ENCODE results near the gene BCAS3. TPM values are rescaled to one million over a fixed set of nuclear protein-coding genes. Genes with fewer than 3 reads are reported as not detected.

Gene BCAS3
- total and polyA plus RNA-seq, 4 donors, result 5.8 to 24.6 (median 10.1) TPM

DNA sequence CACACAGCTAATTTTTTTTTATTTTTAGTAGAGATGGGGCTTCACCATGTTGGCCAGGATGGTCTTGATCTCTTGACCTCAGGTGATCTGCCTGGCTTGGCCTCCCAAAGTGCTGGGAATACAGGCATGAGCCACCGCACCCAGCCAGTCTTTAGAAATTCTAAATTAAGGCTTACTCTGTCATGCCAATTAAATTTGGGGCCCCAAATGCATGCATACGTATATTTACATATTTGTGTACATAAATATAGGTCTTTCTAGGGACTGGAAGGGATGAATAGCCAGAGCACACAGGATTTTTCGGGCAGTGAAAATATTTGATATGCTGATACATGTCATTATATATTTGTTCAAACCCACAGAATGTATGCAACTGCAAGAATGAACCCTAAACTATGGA, 105.1 kb downstream of the BCAS3 start:
- DNase-seq (ENCODE audit: low spot score), result no peak
- WGBS, result 92% methylated on average over 3 of the region's 3 CpGs
- Histone ChIP-seq H3K27me3 (ENCODE audit: control insufficient read depth in 4 of 4, insufficient read depth in 4 of 4, low read length in 3 of 4) (no peaks in the 10 kb centered on the region), H3K27ac (ENCODE audit: low read depth in 1 of 2, low read length in 2 of 2) (no peak overlapping the region), H3K9me3 (ENCODE audit: control insufficient read depth in 4 of 4, low read length in 3 of 4) (no peaks in the 10 kb centered on the region), H3K9ac (ENCODE audit: low read depth in 1 of 2, low read length in 2 of 2) (no peak overlapping the region), H3K4me3 (ENCODE audit: low read depth in 1 of 3, low read length in 3 of 3) (no peak overlapping the region), H3K36me3 (ENCODE audit: control insufficient read depth in 4 of 4, insufficient read depth in 3 of 4, low read depth in 1 of 4, low read length in 3 of 4) (no peaks in the 10 kb centered on the region), H3K4me1 (ENCODE audit: control insufficient read depth in 4 of 4, insufficient read depth in 4 of 4, low read length in 3 of 4) (no peaks in the 10 kb centered on the region)
- TF ChIP-seq EGR1 (IDR thresholded peaks at IDR 0.05; ENCODE audit: low read depth in 2 of 2) (no peak), JUND (IDR thresholded peaks at IDR 0.05) (no peak), MAX (IDR thresholded peaks at IDR 0.05) (no peak), ATF3 (IDR thresholded peaks at IDR 0.05) (no peak), NR2F2 (IDR thresholded peaks at IDR 0.05) (no peak), HNF4G (IDR thresholded peaks at IDR 0.05) (no peak), RXRA (IDR thresholded peaks at IDR 0.05) (no peak), RAD21 (IDR thresholded peaks at IDR 0.05) (no peak), CTCF (IDR thresholded peaks at IDR 0.05; ENCODE audit: low read depth, low read length, missing input control) (no peak), GABPA (IDR thresholded peaks at IDR 0.05 in 1 of 2, conservative IDR thresholded peaks at IDR 0.05 in 1 of 2) (no peak), TAF1 (conservative IDR thresholded peaks at IDR 0.05) (no peak)
- TF ChIP-seq, protein P1, sequence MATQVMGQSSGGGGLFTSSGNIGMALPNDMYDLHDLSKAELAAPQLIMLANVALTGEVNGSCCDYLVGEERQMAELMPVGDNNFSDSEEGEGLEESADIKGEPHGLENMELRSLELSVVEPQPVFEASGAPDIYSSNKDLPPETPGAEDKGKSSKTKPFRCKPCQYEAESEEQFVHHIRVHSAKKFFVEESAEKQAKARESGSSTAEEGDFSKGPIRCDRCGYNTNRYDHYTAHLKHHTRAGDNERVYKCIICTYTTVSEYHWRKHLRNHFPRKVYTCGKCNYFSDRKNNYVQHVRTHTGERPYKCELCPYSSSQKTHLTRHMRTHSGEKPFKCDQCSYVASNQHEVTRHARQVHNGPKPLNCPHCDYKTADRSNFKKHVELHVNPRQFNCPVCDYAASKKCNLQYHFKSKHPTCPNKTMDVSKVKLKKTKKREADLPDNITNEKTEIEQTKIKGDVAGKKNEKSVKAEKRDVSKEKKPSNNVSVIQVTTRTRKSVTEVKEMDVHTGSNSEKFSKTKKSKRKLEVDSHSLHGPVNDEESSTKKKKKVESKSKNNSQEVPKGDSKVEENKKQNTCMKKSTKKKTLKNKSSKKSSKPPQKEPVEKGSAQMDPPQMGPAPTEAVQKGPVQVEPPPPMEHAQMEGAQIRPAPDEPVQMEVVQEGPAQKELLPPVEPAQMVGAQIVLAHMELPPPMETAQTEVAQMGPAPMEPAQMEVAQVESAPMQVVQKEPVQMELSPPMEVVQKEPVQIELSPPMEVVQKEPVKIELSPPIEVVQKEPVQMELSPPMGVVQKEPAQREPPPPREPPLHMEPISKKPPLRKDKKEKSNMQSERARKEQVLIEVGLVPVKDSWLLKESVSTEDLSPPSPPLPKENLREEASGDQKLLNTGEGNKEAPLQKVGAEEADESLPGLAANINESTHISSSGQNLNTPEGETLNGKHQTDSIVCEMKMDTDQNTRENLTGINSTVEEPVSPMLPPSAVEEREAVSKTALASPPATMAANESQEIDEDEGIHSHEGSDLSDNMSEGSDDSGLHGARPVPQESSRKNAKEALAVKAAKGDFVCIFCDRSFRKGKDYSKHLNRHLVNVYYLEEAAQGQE (IDR thresholded peaks at IDR 0.05), result no peak

DNA sequence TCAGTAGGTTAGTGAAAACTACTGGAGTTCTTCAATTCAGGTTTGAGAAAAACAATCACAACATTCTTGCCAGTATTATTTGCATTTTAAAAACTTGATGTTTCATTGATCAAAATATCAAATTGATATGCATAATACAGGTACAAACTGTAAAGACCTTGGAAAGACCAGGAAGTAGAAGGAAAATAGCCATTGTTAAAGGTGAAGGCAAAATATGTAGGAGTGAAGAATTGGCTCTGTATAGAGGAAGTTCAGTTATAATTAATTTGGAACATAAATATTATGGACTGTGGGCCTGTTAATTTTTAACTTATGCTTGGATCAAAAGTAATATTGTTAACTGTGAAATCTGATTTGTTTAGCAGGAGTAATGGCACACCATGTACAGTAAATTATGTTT, 112.6 kb downstream of the BCAS3 start:
- Histone ChIP-seq H3K4me1 (ENCODE audit: control insufficient read depth in 4 of 4, insufficient read depth in 4 of 4, low read length in 3 of 4) (peaks cover 0 to 2% (median 0%) of the 10 kb centered on the region in 4 donors), H3K4me3 (ENCODE audit: low read depth in 1 of 3, low read length in 3 of 3) (no peak overlapping the region), H3K9me3 (ENCODE audit: control insufficient read depth in 4 of 4, low read length in 3 of 4) (no peaks in the 10 kb centered on the region), H3K27me3 (ENCODE audit: control insufficient read depth in 4 of 4, insufficient read depth in 4 of 4, low read length in 3 of 4) (no peaks in the 10 kb centered on the region), H3K36me3 (ENCODE audit: control insufficient read depth in 4 of 4, insufficient read depth in 3 of 4, low read depth in 1 of 4, low read length in 3 of 4) (no peaks in the 10 kb centered on the region), H3K9ac (ENCODE audit: low read depth in 1 of 2, low read length in 2 of 2) (no peak overlapping the region), H3K27ac (ENCODE audit: low read depth in 1 of 2, low read length in 2 of 2) (no peak overlapping the region)
- TF ChIP-seq EGR1 (IDR thresholded peaks at IDR 0.05; ENCODE audit: low read depth in 2 of 2) (no peak), SP1 (IDR thresholded peaks at IDR 0.05) (no peak), TAF1 (conservative IDR thresholded peaks at IDR 0.05) (no peak), HNF4A (conservative IDR thresholded peaks at IDR 0.05) (no peak)
- no peak for DNase-seq (ENCODE audit: low spot score)
